HG02759 (cell line): ENCODE data around the gene USP47.

Source experiments
- ATAC-seq: cut with Tn5 transposase; IDR thresholded peaks from one replicate; pipeline ENCODE4 v1.9.1; 2021; ENCODE audit warnings: mild to moderate bottlenecking, moderate library complexity; ENCODE audit not compliant: unreplicated experiment

Gene USP47

DNA sequence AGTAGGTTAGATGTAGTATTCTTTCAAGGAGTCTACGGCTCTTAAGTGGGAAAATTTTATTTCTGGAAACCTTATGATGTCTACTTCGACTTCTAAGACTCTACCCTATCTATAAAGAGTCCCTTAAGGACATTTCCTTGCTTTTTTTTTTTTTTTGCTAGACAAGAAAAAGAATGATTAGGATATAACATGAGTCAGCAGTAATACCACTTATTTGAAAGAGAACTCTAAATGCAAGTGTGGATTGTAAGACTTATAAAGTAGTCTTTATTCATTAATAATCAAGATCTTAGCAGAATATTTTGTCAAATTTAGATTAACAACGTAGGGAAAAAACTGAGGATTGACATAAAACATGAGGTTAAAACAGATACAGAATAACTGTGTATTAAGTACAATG is 95.7 kb downstream of the USP47 start:
- ATAC-seq = no peak

DNA sequence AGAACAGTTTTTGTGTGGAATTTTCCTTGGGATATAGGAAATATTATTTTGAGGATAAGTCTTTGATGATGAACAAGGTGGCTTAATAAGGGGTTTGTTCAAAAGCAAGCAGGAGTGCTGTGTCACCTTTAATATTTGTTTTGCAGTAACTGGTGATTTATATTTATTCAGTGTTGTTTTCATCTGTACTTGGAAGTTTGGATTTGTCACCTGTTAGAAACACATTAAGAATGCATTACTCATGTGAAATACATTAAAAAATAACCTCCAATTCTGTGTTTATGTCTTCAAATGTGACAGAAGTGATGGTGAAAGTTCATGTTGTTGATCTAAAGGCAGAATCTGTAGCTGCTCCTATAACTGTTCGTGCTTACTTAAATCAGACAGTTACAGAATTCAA is 96.2 kb downstream of the USP47 start:
- ATAC-seq = no peak

DNA sequence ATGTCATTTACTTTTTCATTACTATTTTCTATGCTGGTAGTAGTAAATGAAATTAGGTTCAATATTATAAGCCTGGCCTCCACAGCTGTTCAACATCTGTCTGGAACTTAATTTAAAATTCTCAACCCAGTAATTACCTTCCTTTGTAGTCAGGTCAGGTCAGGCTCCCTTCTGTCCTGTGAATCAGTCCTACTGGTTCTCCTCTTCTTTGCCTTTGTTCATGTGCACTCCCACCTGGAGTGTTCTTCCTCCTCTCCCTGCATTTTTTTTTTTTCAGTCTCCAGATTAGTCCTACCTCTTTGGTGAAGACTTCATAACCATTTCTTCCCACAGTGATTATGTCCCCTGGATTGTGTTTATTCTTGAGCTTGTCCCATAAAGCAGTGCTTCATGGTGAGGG is 98.8 kb downstream of the USP47 start:
- ATAC-seq = no peak

DNA sequence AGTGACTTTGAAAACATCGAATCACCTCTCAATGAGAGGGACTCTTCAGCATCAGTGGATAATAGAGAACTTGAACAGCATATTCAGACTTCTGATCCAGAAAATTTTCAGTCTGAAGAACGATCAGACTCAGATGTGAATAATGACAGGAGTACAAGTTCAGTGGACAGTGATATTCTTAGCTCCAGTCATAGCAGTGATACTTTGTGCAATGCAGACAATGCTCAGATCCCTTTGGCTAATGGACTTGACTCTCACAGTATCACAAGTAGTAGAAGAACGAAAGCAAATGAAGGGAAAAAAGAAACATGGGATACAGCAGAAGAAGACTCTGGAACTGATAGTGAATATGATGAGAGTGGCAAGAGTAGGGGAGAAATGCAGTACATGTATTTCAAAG is 100.9 kb downstream of the USP47 start:
- ATAC-seq = no peak

DNA sequence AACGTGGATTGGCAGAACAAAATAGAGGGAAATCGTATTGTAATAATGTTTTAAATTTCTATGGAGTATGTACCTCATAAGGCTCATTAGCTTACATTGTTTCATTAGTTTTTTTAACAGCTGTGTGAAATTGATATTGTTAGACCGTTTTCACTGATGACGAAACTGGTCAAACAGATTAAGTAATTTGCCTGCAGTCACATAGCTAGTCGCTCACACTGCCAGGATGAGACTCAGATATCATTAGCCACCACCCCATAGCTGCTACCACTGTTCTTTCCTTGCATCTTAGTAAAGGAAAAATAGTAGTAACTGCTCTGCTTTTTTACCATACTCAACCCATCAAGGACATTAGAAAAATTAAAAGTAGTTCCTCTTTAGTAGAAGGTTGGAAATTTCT is 102.7 kb downstream of the USP47 start:
- ATAC-seq = no peak

DNA sequence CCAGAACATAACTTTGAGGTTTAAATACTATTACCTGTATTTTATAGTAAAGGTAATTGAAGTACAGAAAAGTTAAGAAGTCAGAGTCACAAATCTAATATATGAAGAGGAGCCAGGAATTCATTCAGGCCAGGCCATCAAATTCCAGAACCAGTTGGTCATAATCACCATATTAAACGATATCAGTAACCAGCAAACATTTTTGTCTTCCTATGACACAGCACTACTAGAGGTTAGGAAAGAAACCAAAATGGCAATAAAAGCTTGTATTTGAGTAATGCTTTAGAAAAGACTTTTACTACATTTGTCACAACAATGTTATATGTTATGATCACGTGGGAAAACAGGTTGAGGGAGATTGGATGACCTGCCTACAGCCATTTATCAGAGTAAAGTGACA is 104.4 kb downstream of the USP47 start:
- ATAC-seq = no peak

DNA sequence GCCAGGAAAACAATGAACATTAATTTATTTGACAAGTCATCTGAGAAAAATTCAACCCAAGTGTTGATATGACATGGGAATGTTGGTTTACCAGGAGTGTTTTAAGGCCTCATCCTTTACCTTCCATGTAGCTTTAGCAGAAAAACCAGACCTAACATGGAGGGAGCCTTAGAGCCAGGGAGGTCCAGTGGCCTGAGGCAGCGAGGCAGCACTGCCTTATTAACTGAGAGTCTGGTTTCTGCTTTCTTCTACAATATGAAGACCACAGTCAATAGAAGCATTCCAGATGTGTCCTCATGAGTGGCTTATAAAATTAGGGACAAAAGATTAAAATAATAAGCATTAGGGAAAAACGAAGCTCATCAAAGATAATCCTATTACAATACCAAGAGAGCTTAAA is 105.1 kb downstream of the USP47 start:
- no peak for ATAC-seq

DNA sequence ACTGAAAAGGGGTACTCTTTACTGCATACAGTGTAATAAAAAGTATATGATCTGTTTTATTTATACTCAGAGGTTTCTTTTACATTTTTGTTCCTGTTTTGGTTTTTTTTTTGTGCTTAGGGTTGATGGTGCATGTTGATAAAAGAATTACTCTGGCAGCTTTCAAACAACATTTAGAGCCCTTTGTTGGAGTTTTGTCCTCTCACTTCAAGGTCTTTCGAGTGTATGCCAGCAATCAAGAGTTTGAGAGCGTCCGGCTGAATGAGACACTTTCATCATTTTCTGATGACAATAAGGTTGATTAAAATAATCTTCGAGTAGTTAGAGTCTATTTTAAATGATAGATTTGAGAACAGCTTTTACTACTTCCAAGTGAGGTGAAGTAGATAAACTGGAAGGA is 106.1 kb downstream of the USP47 start:
- no peak for ATAC-seq

DNA sequence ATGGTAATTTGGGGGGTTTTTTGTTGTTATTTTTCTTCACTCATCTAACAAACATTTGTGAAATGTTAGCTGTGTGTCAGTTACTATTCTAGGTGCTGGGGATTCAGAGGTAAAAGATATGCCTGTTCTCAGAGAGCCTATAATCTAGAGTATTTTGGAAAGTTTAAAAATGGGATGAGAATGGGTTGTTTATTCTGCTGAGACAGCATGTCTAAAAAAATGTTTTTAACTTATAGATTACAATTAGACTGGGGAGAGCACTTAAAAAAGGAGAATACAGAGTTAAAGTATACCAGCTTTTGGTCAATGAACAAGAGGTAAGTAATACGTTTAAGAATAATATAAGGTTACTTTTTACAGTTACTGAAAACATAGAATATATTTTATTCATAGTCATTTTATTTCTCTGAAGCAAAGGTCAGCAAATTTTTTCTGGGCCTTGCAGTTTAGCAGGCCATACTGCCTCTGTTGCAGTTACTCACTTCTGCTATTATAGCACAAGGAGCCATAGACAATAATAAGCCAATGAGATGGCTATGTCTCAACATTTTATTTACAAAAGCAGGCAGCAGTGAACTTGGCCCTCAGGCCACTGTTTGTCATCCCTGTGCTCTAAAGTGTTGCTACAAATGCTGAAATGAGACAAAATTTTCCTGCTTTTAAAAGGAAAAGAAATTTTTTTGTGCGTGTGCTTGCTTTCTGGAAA is 106.6 kb downstream of the USP47 start:
- ATAC-seq = no peak

DNA sequence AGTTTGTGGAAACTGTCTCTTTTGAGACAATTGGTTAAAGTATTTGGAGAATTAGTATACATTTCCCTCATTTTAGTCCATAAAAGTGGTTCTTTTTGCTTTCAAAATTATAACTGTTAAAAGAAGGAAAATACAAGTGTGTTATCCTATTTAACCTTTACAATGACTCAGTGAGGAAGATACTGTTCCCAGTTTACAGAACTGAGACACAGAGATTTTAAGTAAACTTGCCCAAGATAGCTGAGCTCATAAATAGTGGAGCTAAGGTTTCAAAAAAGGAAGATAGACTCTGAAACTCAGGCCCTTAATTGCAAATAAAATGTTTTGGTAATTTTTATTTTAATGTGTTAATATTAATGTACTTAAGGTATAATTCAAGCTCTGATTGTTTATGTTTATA is 107.7 kb downstream of the USP47 start:
- ATAC-seq = no peak

DNA sequence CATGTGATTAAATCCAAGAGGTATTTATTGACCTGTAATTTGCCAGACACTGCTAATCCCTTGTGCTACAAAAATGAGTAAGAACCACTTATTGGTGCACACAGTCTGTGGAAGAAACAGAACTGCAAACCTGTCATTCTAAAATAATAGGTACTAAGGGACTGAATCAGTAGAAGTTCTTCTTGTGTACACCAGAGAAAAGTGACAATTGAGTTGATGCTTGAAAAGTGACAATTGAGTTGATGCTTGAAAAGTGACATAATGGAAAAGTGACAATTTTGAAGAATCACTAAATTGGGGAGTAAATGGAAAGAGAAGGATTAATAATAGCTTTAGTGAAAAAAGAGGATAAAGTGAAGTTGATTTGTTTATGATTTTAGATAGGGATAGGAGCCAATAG is 110.3 kb downstream of the USP47 start:
- ATAC-seq = no peak

DNA sequence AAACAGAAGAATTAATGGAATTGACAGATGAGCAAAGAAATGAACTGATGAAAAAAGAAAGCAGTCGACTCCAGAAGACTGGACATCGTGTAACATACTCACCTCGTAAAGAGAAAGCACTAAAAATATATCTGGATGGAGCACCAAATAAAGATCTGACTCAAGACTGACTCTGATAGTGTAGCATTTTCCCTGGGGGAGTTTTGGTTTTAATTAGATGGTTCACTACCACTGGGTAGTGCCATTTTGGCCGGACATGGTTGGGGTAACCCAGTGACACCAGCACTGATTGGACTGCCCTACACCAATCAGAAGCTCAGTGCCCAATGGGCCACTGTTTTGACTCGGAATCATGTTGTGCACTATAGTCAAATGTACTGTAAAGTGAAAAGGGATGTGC is 114.2 kb downstream of the USP47 start:
- no peak for ATAC-seq

DNA sequence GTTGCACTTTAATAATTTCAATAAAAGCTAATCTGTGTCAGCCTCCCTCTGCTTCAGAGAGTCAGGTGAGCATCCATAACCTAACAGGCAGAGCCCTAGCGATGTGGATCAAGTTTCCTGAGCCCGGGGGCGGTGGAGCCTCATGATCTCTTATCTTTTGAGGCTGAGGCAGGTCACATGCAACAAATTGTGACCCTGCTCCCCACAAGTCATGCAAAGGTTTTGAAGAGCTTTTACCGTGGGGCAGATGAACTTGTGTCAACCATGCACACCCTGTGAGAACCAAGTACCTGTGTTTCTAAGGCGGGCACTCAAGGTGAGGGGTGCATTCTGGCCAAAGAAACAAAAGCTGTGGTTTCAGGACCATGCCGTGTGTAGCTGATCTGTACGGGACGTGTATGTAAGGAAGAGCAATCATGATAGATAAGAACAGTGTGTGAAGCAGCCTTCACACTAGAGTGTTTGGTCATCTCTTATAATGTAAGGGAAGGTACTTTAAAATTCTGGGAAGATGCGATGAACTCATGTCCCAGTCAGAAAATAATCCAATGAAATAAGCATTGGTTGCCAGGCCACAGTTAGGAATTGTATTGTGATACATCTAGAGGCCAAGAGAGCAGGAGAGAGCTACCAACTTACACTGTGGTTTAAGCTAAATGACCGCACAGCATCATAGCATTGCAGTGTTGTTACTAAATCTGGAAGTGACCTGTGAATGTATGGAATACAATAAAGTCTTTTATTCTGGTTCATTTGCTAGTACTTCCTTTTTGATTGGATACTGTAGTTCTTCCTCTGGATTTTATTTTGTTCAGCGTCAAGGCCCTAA is 116.8 kb downstream of the USP47 start:
- ATAC-seq = no peak

DNA sequence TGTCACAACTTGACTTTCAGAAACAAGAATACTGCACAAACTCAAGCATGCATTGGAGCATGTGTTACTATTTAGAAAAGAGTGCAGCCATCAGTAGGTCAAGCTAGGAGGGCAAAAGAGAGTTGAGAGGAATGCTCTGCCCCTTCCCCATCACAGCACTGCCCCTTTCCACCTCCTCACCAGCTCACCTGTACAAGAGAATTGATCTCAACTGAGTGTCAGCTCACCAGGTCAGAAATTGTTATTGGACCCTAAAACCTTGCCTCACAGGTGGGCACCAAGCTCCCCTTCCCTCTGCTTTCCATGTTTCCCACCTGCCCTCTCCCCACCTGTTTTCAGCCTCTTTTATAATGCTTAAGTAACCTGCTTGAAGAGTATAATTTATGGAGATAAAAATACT is 117.8 kb downstream of the USP47 start:
- ATAC-seq = no peak

DNA sequence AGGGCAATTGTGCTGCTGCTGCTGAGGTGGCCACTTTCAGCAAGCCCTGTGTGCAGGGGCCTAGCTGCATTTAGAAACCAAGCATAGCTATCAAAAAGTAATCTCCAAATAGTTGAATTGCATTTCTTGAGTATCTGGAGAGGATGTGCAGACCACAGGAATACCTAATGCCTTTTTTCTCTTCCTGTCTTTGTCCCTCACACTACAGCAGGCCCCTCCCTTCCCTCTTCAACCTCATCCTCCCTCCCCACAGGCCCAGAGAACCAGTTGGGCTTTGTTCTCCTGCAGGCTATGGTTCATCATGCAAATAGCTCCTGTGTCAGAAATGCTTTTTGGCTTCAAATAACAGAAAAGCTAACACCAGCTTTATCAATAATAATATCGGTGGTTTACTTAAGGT is 118.9 kb downstream of the USP47 start:
- ATAC-seq = no peak

DNA sequence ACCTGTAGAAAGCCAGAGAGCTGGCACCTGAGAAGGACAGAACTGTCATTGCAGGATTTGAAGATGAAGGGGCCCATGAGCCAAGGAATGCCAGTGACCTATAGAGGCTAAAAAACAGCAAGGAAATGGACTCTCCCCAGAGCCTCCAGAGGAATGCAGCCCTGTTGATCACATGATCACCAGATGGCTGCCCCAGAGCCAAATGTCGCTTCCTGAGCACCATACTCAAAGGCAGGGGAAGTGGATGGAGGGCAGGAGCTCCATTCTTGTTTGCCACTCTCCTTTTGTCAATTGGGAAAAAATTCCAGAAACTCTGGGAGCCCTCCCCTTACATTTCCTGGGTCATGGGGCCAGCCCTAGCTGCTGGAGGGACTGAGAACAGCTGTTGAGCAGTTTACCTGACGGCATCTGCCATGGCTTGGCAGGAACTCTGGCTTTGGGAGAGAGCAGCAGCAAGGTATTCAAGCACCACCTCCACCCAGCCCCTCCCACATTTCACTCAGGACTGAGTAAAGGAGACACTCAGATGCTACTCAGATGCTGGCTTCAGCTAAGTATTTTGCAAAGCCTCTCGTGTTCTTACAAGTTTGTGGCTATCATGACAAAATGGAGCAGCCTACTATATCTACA is 119.7 kb downstream of the USP47 start:
- ATAC-seq = no peak

DNA sequence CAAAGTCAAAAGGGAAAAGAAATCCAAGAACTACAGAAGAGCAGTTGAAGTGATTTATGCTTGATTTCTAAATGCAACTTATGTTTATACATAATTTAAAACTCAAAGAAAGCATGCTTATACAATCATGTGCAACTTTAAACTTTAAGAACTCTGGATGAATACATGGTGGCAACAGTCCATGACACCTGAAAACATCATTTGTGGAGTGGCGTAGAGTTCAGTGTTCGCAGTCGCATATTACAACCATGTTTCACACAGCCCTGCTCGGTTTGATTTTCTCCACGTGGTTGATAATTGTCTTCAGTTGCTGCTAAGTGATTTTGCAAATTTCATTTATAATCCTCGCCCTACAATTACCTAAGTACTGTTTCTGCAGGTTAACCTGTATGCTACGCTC is 121.3 kb downstream of the USP47 start:
- no peak for ATAC-seq

DNA sequence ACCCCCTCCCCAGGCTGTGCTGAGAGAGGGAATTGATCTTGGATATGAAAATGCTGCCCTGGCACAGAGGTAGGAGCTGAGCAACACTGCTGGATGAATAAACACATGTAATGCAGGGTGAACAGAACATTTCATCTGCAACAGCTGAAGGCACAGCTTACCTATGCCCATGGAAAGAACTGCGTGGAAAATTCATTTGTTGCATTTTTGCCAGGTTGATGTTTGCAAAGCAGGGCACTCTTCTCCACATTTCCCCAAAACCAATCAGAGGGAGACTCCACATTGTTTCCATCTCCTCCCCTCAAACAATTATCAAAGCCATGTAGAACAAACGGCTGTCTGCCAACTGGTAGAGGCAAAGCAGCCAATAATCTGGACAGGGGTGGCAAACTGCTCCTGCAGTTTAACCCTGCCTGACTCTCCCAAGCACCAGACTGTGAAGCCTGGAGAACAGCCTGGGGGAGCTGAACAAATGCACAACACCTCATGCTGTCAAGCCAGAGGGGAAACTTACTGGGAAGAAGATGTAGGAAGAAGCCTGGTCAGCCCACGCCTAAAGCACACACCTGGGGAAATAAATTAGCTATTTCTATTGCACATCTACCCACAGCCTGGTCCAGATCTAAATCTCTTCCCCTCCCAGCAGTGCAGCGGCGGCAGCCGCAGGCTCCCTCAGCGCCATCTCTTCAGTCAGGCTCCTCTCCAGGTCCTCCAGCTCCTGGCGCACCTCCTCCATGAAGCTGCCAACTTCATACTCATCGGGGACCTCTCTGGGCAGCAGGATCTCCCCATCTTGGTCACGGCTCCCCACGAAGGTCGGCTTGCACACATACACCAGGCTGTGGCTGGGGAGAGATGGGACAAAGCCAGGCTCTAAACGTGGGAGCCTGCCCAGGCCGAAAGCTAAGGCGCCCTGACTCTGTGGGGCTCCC is 122.3 kb downstream of the USP47 start:
- no peak for ATAC-seq

DNA sequence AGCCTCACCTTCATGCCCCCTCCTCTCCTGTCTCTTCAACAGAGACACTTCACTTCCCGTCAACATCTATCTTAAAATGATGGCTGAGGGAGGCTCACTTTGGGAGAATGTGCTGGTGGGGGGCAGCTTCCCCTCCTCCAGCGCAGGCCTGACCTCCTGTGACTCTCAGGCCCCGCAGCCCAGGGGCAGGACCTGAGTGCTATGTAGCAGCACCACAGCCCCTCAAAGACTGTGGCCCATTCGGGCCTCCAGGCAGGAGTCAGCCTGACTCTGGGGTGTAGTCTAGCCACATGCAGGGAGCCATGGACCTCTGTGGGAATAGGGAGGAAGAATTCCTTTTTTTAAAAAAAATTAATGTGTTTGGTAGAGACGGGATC is 123.0 kb downstream of the USP47 start:
- no peak for ATAC-seq

DNA sequence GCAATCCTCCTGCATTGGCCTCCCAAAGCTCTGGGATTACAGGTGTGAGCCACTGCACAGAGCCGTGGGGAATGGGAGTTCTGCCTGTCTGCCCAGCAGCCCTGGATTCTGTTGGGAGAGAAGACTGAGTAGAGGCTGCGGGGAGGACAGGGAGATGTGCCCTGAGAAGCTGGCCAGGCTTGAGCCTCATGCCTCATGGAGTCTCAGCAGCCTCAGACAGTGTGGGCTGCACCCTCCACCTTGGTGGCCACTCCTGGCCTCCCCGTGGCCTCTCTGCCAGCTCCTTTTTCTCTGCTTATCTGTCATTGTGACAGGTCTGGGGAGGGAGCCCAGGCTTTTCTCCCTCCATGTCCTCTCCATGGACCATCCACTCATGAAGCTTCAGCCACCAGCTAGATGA is 123.4 kb downstream of the USP47 start:
- ATAC-seq = no peak
